HG02885 (cell line): Measurements from ENCODE around the gene ANAPC1.
"Not testable (repeated sequence)": the region's sequence is repeated elsewhere in the genome, so short reads cannot be mapped to it uniquely, and the experiment has no call there.

Experiments
- ATAC-seq: cut with Tn5 transposase; IDR thresholded peaks from one replicate; pipeline ENCODE4 v1.9.1; 2021; ENCODE audit warnings: mild to moderate bottlenecking; ENCODE audit not compliant: unreplicated experiment, poor library complexity

Gene ANAPC1

DNA sequence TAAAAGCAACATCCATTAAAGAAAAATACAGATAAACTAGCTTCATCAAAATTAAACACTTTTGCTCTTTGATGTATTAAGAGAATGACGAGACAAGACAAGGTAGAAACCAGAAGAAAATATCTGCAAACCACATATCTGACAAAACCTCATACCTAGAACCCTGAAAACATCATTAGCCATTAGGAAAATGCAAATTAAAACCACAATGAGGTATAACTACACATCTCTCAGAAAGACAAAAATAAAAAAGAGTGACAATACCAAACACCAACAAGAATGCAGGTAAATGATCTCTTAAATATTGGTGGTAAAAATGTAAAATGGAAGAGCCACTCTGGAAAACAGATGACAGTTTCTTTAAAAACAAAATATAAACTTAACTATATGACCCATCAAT, 53.5 kb downstream of the ANAPC1 start:
- peak; percentile 79 for ATAC-seq

DNA sequence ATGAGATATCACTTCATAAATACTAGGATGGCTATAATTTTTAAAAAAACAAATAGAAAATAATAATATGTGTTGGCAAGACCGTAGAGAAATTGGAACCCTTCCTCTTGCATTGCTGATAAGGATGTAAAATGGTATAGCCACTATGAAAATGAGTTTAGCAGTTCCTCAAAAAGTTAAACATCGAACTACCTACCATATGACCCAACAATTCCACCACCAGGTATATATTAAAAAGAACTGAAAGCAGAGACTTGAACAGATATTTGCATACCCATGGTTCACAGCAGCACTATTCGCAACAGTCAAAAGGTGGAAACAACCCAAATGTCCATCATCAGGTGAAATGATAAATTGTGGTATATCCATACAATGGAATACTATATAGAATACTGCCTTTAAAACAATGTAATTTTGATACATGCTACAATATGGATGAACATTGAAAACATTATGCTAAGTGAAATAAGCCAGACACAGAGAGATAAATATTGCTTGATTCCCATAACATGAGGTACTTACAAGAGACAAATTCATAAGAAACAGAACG, 55.7 kb downstream of the ANAPC1 start:
- not testable (repeated sequence) for ATAC-seq

DNA sequence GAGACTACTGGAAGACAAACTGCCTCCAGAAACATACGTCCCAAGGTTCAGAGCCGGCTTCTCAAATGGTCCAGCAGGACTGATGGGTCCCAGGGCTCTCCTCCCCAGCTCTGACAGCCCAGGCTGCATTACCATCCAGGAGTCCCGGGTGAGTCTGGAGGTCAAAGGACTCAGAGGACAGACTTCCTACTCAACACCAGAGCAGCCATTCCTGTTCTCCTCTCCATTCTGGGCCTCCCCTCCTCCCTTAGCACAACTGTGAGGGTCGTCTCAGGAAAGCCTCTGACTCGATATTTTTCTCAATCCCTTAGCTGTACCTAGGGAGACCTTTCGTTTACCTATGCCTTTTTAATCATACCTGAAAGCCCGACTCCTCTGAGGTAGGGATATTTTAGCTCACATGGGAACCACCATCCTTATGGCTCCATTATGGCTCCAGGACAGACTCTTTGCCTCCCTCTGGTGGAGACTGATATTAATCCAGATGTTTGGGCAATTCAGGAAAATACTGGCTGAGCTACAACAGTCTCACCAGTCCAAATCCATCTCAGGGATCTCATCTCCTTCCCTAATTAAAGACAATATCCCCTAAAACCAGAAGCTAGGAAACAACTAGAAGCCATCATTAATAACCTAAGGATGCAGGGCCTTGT, 70.9 kb downstream of the ANAPC1 start:
- ATAC-seq, result not testable (repeated sequence)

DNA sequence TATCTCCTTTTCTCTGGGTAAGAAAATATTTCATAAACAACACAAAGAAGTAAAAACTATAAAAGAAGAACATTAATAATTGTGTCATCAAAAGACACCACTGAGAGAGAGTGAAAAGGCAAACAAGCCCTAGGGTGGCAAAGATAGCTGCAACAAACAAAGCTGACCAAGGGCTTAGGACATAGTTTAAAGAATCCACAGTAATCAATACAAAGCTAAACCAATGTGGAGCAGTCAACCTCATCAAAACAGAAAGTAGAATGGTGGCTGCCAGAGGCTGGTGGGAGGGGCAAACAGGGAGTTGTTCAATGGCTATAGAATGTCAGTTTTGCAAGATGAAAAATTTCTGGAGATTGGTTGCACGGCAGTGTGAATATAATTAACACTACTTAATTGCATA, 93.4 kb downstream of the ANAPC1 start:
- not testable (repeated sequence) for ATAC-seq

DNA sequence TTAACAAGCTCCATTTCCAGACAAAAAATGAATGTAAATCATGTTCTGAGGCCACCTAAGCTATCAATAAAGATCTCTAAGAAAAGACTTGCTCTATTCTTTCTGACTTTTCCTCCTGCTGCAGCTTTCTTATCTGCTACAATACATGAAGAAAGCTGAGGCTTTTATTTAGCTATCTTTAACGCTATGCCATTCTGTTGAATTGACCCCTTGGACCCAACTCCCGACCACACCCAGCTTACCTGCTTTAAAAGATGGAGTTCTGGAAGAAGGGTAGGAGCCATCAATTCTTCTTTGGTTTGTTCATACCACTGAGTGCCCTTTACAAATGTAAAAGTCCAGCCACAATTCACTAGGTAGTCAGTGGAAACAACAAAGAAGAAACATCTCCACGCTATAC, 99.9 kb downstream of the ANAPC1 start:
- not testable (repeated sequence) for ATAC-seq

DNA sequence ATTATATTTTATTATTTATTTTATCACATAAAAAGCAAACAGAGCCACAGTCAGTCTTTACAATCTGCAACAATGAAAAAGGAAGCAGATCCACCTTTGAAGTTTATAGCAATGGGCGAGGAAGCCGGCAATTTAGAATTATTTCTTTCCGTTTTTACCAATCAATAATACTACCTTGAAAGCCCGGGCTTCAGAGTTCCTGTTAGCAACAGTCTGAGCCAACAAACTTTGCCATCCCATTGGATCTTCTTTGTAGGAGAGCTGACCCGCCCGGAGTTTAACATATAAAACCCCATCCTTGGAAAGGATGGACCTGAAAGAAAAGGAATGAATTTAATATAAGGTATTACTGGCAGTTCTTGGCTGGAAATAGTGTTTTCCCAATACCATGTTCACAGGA, 101.8 kb downstream of the ANAPC1 start:
- ATAC-seq, result not testable (repeated sequence)

DNA sequence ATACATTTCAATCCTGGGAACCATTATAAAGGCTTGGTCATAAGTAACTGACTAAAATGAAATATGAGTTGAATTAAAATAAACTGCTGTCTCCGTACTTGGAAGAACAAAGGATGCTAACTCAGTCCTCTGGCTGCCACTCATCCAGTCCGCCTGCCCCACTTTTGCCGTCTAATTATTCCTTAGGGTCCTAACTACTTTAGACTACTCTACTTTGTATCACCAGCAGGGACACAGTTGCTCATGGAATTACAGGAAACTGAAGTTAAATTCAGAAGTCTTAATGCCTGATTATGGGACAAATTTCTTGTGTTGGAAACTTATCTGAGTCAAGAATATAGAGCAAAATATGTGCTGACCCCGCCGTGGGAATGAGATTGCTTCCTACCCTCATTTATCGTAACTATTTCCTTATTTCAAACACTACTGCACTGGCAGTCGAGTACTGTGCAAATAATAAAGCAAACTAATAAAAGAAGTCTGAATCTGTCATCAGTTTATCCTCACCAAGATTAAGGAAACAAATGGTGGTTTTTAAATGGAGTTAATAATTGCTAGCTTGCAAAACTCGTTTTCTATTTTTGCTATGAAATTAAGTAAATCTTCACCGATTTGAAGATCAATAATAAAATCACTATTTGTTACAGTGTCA, 102.4 kb downstream of the ANAPC1 start:
- ATAC-seq, result not testable (repeated sequence)

DNA sequence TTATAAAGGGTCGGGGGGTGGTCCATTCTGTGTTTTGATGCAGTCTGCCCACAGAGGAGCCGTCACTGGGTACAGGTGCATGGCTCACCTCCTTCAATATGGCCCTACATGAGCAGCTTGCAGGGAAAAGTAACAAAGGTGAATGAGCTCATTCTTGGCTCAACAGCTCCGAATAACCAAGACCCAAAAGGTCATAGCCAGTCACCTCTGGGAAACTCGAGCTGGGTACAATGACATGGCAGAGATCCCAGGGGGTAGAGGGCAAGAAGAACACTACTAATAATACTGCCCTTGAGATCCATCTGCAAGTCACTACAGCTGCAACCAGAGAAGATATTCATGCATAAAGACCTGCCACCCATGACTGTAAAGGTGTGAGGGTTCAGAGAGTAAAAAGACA, 106.8 kb downstream of the ANAPC1 start:
- not testable (repeated sequence) for ATAC-seq

DNA sequence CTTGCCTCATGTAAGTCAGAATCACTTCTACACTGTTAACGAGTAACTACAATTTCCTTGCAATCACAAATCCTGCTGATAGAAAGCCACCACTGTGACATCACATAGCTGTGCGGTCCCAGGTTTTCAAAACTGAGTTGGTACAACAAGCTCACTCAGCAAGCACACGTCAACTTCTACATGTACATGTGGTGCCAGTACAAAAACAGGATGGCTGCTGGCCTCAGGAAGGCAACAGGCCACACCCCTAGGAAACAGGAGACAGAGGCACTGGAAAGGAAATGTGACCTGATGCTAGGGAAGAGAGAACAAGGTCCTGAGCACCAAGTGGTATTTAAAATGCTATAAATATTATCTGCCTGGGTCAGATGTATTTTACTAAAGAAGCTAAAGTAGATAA, 107.7 kb downstream of the ANAPC1 start:
- not testable (repeated sequence) for ATAC-seq

DNA sequence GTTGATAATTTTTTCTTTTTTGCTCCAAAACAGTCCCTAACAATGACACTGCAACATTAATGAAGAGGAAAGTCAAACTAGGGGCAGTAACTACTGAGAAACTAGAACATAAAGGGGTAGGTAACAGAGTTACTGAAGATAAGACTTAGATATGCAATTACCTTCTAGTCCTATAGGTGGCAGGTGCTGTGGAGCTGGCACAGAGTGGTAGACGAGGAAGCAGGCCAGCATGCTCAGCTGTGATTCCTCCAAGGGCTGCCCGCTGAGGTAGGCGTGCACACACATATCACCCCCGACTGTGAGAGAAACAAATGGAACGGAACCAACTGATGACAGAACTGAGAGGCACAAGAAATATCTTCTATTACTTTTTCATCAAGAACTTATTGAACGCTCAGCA, 111.8 kb downstream of the ANAPC1 start:
- ATAC-seq, result peak; percentile 69

DNA sequence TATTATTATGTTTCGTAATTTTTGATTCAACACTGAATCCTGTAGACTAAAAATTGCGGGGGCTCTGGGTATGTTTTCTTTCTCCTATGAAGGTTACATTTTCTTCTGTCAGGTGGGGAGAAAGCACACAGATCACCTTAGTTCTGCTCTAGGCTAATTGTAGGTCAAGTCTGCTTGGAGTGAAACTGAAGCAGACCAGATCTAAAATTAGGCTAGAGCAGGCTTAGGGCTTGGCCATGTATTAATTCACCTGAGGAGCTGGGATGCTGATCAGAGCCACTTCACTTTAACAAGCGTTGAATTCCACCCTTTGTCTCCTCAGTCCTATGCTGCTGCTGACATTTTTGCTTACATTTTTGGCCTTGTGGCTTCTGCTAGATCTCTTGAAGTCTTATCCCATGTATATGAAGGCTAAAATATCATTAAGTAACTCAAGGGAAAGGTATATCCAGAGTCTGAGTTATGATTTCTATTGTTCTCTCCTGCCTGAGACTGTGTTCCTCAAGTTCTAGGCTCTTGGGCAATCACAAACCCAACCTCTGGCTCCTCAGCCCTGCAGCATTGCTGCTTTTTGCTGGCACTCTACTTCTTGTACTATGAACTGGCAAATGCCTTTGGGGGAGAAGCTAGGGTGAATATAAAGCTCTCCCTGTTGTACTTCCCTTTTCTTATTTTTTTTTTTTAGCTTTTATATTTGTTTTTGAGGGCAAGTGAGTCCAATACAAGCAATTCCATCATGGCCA, 112.9 kb downstream of the ANAPC1 start:
- not testable (repeated sequence) for ATAC-seq

DNA sequence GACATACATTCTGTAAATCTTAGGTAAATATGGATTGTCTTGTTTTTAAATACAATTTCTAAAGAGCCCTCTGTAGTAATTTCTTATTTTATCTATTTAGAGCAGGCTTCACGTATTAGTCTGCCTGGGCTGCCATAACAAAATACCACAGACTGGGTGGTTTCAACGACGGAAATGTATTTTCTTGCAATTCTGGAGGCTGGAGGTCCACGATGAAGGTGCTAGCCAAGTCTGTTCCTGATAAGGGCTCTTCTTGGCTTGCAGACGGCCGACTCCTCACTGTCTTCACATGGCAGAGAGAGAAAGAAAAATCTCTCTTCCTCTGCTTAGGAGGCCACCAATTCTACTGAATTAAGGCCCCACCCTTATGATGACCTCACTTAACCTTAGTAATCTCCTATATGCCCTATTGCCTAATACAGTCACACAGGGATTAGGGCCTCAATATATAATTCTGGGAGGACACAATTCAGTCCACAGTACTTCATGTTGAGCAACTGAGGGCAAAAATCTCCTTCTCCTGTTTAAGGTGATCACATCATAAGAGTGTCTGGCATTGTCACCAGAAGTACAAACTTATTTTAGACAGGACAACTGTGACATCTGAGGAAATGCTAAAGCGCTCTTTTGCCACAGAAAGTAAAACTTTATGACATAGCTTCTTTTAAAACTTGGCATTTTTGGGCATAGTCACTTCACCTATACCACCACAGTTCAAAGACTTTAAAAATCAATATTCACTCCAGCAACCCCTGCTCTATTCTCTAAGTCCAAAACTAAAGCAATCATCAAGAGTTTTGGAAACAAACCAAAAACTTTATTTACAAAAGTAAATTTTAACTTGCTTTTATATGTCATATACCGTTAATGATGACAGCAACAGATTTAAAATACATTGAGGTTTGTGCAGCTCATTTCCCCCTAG, 115.5 kb downstream of the ANAPC1 start:
- ATAC-seq, result not testable (repeated sequence)

DNA sequence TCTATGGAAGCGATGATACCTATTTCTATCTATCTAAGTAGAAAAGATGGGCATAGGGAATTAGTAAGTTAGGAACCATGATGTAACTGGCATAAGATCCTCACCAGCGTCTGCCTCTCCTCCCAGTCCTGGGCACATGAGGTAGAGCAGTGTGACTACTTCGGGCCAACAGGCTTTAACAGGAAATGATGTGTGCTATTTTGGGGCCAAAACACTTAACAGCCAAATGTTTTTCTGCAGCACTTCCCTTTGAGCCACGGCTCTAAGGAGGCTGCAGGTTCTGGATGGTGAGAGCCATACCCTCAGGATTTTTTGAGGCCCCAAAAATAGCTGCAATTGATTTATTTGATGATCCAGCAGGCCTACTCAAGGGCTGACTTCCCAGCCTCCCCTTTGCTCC, 116.9 kb downstream of the ANAPC1 start:
- ATAC-seq, result not testable (repeated sequence)

DNA sequence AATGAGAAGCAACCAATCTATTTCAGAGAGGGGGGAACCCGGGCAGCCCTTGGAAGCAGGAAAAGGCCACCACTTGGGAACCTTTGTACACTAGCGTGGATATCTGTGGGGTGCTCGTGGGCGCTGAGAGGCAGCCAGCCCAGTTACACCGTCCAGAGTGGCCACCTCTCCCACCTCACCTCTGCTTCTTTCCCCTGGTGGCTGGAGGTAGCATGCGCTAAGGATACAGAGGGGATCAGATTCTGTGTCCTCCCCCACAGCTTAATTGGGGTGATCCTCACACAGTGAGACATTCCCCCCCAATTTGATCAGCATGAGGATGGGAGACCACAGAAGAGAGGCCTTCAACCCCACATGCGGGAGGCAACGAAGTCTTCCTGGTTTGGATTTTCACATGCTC, 117.7 kb downstream of the ANAPC1 start:
- not testable (repeated sequence) for ATAC-seq

DNA sequence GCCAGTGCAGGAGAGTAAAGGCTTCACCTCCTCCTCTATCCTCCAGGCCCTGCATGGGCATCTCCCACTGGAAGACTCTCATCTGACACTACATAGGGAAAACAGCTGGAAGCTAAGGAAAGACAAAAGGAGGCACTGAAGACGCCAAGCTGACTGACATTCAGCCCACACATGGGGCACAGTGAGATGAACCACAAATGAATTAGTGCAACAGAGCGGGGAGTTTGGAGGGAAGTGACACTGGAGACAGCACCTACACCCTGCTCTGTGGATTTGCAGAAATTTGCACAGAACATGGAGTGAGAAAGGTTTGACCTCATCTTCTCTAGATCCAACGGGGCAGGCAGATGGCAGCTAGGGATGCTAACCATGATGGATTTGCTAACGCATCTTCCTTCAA, 119.8 kb downstream of the ANAPC1 start:
- ATAC-seq, result not testable (repeated sequence)

DNA sequence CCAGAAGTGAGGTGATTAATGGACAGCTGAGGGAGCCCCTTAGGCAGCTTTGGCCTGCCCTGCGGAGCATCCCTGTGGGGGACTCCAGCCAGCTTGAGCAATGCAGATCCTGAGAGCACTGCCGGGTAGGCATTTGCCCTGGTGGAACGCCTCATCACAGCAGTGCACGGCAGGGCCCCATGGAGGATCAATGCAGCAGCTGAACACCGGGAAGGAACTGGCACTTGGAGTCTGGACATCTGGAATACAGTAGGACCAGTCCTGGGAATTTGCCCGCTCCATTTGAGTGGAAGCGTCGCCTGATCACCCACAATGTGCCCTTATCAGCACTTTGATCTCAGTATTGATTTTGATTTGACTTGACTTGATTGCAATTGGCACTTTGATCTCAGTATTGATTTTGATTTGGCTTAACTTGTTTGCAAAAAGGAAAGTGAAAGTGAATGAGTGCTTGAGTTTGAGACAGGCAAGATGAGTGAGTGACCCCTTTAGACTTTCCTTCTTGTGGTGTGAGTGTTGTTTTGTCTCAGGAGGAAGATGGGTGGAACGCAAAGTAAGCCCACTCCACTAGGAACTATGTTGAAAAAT, 123.2 kb downstream of the ANAPC1 start:
- ATAC-seq, result not testable (repeated sequence)

DNA sequence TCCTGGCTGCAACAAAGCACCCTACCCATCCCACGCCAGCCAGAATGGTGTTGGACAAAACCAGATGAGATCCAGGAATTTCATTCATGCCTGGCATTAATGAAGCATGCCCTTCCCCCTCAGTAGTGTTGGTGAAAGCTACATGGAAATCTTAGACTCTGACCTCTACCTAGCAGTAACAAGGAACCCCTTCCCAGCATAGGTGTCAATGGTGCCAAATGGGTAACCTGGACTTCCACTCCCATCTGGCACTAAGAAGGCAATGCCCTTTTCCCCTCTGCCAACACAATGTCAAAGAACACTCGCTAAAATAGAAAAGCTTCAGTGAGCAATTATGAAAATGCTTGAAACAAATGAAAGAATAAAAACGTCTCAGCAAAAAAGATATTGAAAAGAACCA, 131.5 kb downstream of the ANAPC1 start:
- not testable (repeated sequence) for ATAC-seq

DNA sequence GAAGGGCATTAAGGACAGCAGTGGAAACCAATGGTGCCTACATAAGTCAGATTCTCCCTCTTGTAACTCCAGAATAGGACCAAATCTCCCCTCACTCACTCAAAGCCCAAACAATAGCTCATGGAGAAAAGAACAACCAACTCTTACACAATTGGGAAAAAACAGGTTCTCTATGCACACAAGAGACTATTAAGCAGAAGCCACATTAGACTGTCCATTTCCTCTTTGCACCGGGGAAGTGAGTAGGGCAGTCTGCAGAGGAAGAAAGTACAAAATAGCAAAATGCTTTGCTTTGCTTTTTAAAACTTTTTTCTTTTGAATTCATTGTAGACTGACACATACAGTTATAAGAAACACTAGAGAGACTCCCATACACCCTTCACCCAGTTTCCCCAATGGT, 133.4 kb downstream of the ANAPC1 start:
- not testable (repeated sequence) for ATAC-seq

DNA sequence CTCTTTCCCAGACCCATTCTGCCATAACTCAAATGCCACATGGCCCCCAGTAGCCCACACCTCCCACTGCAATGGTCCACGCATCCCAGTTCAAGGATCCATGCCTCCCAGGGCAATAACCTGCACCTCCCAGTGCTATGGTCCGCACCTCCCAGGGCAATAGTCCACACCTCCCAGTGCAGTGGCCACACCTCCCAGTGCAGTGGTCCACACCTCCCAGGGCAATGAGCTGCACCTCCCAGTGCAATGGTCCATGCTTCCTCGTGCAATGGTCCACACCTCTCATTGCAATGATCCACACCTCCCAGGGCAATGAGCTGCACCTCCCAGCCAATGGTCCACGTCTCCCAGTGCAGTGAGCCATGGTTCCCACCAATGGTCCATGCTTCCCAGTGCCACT, 135.6 kb downstream of the ANAPC1 start:
- not testable (repeated sequence) for ATAC-seq
